ENCODE measurements around the gene ATP1A3. TPM values are rescaled to one million over a fixed set of nuclear protein-coding genes. Genes with fewer than 3 reads are reported as not detected.

Gene ATP1A3
- total and polyA plus RNA-seq, 12 donors: 38.0 to 419 (median 334) TPM

GRCh38 chr19:41926763-41927496, 67.1 kb downstream of the ATP1A3 start:
- H3K36me3 ChIP-seq: no peaks in the 10 kb centered on the region
- H3K27me3 ChIP-seq: peaks cover 48 to 97% (median 96%) of the 10 kb centered on the region in 7 donors
- 29 to 34% methylated on average over 16 of the region's 16 CpGs for WGBS, 2 donors
- H3K4me1 ChIP-seq: peaks cover 2 to 18% (median 16%) of the 10 kb centered on the region in 9 donors
- no peak overlapping the region for H3K27ac ChIP-seq
- ATAC-seq: no peak
- DNase-seq: no peak
- H3K9me3 ChIP-seq: no peaks in the 10 kb centered on the region
- no peak overlapping the region for H3K4me3 ChIP-seq
- intact Hi-C loops (cut with DNase I): loop anchor here in 1 of 10 donors (5.0 kb wide), 1 partner anchor 40 kb away; no protein-coding TSS in a partner anchor
- no peak for TF ChIP-seq CTCF (IDR thresholded peaks at IDR 0.05)

GRCh38 chr19:41926028-41926762, 67.8 kb downstream of the ATP1A3 start:
- DNase-seq (no peak), ATAC-seq (no peak)
- Histone ChIP-seq H3K27ac (no peak overlapping the region), H3K4me1 (peaks cover 2 to 18% (median 16%) of the 10 kb centered on the region in 9 donors), H3K9me3 (no peaks in the 10 kb centered on the region), H3K27me3 (peaks cover 42 to 97% (median 96%) of the 10 kb centered on the region in 7 donors), H3K36me3 (no peaks in the 10 kb centered on the region), H3K4me3 (no peak overlapping the region)
- intact Hi-C loops (cut with DNase I): loop anchor here in 1 of 10 donors (5.0 kb wide), 1 partner anchor 39 kb away; no protein-coding TSS in a partner anchor
- TF ChIP-seq CTCF (IDR thresholded peaks at IDR 0.05): no peak
- 13 to 23% methylated on average over 27 of the region's 27 CpGs for WGBS, 2 donors

- H3K4me1 ChIP-seq: peaks cover 2 to 18% (median 16%) of the 10 kb centered on the region in 9 donors
- no peak for DNase-seq
- no peaks in the 10 kb centered on the region for H3K36me3 ChIP-seq
- peaks cover 38 to 97% (median 96%) of the 10 kb centered on the region in 7 donors for H3K27me3 ChIP-seq
- TF ChIP-seq CTCF (IDR thresholded peaks at IDR 0.05): no peak
- no peak overlapping the region for H3K4me3 ChIP-seq
- no peak for ATAC-seq
- H3K27ac ChIP-seq: no peak overlapping the region
- H3K9me3 ChIP-seq: no peaks in the 10 kb centered on the region
- intact Hi-C loops (cut with DNase I): loop anchor here in 1 of 10 donors (5.0 kb wide), 1 partner anchor 38 kb away; no protein-coding TSS in a partner anchor
- 42 to 47% methylated on average over 7 of the region's 7 CpGs for WGBS, 2 donors
Observed at GRCh38 chr19:41925208-41926003, 68.6 kb downstream of the ATP1A3 start.

Data from heart right ventricle (tissue), 16 donors.